ENCODE data around the gene MRPL48.
"Not testable (repeated sequence)": the region's sequence is repeated elsewhere in the genome, so short reads cannot be mapped to it uniquely, and the experiment has no call there.

The MRPL48 gene

GRCh38 chr11:73852049-73852448 is 64.4 kb downstream of the MRPL48 start:
- DNase-seq: no peak

GRCh38 chr11:73854680-73855079 is 67.0 kb downstream of the MRPL48 start:
- DNase-seq: no peak

- no peak for DNase-seq
These were observed 68.4 kb downstream of the MRPL48 start for GRCh38 chr11:73856031-73856567.

GRCh38 chr11:73859671-73860070 is 72.0 kb downstream of the MRPL48 start:
- DNase-seq: no peak

GRCh38 chr11:73860202-73860601 is 72.5 kb downstream of the MRPL48 start:
- no peak for DNase-seq

GRCh38 chr11:73862986-73863385 is 75.3 kb downstream of the MRPL48 start:
- no peak for DNase-seq

GRCh38 chr11:73866095-73866579 is 78.5 kb downstream of the MRPL48 start:
- DNase-seq: no peak

- no peak for DNase-seq
These were observed 78.9 kb downstream of the MRPL48 start for GRCh38 chr11:73866586-73866996.

GRCh38 chr11:73869332-73869949 is 81.8 kb downstream of the MRPL48 start:
- no peak for DNase-seq

- no peak for DNase-seq
These were observed 82.6 kb downstream of the MRPL48 start for GRCh38 chr11:73870261-73870660.

GRCh38 chr11:73872749-73873357 is 85.2 kb downstream of the MRPL48 start:
- no peak for DNase-seq

GRCh38 chr11:73875380-73875779 is 87.7 kb downstream of the MRPL48 start:
- no peak for DNase-seq

GRCh38 chr11:73875840-73876239 is 88.2 kb downstream of the MRPL48 start:
- no peak for DNase-seq

- DNase-seq: peak; percentile 76
These were observed 89.0 kb downstream of the MRPL48 start, which contains the start of the genes COA4 and PAAF1 for GRCh38 chr11:73876424-73877310. COA4 (minus strand) TSS chr11:73876846; CDS start chr11:73873378, 3,468 bp downstream. PAAF1 (plus strand) TSS chr11:73876999; CDS start chr11:73877022, 23 bp downstream.

GRCh38 chr11:73878771-73879170 is 91.1 kb downstream of the MRPL48 start:
- no peak for DNase-seq

- DNase-seq: not testable (repeated sequence)
These were observed 92.8 kb downstream of the MRPL48 start for GRCh38 chr11:73880449-73880848.

- DNase-seq: no peak
These were observed 96.2 kb downstream of the MRPL48 start for GRCh38 chr11:73883856-73884255.

- DNase-seq: no peak
These were observed 100.6 kb downstream of the MRPL48 start for GRCh38 chr11:73888244-73888643.

- DNase-seq: no peak
These were observed 101.3 kb downstream of the MRPL48 start for GRCh38 chr11:73889019-73889418.

GRCh38 chr11:73889536-73889935 is 101.9 kb downstream of the MRPL48 start:
- DNase-seq: no peak

- DNase-seq: no peak
These were observed 105.4 kb downstream of the MRPL48 start for GRCh38 chr11:73893041-73893440.

- DNase-seq: no peak
These were observed 107.2 kb downstream of the MRPL48 start for GRCh38 chr11:73894725-73895335.

GRCh38 chr11:73902303-73902702 is 114.6 kb downstream of the MRPL48 start:
- no peak for DNase-seq

All from GOT3 (cell line).